GM19467 (cell line): ENCODE measurements around the gene PCSK1.
"Not testable (repeated sequence)": the region's sequence is repeated elsewhere in the genome, so short reads cannot be mapped to it uniquely, and the experiment has no call there.

Experiments used
- ATAC-seq: cut with Tn5 transposase; IDR thresholded peaks from one replicate; pipeline ENCODE4 v1.9.1; 2021; ENCODE audit warnings: mild to moderate bottlenecking, moderate library complexity; ENCODE audit not compliant: unreplicated experiment

Gene PCSK1

DNA sequence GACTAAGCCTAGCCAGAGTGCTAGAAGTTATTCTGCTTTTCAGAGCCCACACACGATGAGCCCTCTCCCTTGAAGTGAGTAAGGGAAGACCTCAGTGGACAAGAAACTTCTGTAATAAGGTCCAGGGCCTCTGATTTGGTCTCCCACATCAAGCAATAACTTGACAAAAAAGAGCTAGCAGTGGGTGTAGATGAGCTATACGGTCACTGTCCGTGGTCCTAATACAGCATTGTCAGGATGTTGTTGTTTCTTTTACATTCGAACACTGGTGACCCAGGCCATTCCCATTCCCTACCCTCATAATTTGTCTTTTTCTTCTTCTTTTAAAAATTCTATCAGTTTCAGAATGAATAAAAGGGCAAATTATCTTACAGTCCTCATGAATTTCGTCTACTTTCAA is 5.2 kb downstream of the PCSK1 start:
- no peak for ATAC-seq

DNA sequence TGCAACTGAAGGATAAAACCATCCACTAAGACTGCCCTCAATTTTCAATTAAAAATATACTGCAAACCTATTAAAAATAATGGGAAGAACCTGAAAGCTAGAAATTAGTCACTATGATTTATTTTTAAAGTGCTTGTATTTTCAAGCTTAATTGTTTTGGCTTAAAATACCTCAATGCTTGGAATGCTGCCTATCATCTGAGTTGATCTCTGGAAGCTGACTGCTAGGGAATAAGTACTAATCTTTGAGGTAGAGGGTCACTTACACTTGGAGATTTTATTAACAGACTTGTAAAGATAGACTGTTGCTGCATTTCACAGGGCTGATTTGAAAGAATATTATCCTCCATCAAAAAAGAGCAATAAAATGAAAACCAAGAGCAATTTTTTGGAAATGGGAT is 6.2 kb downstream of the PCSK1 start:
- ATAC-seq: no peak

DNA sequence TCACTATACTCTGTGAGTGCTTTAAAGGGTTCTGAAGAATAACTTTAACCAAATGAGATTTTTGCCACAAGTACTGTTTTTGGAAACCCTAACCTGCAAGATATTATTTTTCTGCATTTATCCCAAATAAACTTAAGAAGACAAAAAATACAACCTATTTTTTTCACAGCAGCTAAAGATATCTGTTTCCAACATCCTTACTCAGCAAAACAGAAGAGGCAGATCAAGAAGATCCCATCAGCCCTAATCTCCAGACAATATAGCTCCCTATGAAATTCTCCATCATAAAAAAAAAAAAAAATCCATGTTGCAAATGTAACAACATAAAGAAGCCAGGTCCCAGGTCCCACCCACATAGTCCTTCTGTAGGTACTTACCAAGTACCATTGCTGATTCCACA is 7.6 kb downstream of the PCSK1 start:
- ATAC-seq: no peak

DNA sequence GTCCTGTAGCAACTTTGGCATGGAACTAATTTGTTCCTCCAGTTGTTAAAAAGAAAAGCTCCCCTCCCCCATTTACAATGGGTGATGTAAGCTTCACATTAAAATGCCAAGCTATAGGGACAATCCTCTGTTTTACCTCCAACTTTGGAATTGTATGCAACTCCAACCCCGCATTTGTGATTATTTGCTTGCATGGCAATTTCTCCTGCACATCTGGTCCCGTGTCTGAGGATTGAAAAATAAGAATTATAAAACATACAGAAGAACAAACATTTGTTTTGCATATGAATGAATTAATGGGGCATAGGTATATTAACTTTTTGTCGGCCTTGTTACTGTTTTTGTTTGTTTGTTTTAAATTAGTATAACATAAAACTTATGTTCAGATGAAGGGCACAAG is 17.2 kb downstream of the PCSK1 start:
- ATAC-seq: no peak

DNA sequence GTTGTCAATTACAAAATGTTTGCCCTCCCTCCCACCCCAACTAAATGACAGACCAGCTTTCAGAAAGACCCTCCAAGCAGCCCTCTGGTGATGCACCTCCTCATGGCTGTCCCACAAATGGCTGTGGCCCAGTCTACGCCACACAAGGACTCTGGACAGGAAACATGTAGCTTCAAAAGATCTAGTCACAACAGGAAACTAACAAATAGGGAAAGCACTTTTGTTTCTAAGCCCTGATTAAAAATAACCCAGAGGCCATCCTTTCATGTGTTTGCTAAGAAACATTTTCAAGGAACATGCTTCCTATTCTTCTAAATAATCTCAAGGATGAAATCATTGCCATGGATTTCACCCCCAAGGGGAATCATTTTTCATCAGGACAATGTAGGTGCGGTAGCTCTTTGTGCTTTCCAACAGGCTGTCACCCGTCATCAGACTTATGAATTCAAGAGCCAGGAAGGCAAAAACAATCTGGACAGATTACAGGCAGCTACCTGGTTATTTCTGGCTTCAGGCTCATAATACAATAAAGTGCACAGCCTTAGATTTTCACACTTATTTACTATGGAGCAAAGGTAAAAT is 20.1 kb downstream of the PCSK1 start:
- no peak for ATAC-seq

DNA sequence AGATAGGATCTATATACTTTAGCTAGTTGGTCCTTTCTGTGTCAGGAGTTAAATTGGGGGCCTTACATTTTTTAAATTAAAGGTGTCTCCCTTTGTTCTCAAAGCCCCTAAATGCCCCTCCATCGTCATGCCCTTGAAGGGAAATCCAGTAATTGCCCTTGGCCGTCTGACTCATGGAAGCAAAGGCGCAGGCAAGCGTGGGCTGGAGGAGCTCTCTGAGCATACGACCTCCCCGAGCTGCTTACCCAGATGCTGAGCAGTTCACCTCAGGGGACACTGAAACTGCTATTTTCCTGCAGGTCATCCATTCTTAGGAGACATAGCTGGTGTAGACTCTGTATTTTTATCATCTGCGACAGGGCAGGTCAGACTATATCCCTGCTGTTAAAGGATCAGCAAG is 23.0 kb downstream of the PCSK1 start:
- no peak for ATAC-seq

DNA sequence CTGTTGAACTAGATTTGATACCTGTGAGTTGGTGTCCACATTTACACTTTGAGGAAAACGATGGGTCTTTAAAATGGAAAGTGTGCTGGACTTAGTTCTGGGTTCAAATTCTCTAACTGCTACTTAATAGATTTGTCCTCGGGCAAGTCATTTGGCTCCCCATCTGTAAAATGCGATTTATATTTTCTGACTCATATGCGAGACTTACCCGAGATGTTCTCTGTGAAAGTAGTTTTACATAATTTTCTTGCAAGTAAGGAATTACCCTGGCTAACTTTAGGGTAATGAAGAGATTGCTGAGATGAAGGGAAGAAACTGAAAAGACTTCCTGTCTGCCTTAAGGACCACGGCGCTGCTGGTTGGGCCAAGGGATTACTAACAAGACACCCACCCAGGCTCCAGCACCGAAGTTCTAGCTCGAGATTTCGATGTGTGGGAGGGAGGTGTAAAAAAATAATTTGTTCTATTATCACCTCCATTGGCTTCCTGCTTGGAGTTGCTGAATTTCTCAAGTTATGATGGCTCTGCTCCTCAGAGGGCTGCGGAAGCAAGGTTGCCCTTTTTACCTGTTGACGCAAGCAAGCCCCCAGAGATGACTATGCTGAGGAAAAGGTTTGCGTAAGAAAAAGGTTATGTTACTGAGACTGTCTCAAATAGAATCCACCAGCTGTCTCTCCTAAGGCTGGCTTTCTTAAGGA is 24.1 kb downstream of the PCSK1 start:
- no peak for ATAC-seq

DNA sequence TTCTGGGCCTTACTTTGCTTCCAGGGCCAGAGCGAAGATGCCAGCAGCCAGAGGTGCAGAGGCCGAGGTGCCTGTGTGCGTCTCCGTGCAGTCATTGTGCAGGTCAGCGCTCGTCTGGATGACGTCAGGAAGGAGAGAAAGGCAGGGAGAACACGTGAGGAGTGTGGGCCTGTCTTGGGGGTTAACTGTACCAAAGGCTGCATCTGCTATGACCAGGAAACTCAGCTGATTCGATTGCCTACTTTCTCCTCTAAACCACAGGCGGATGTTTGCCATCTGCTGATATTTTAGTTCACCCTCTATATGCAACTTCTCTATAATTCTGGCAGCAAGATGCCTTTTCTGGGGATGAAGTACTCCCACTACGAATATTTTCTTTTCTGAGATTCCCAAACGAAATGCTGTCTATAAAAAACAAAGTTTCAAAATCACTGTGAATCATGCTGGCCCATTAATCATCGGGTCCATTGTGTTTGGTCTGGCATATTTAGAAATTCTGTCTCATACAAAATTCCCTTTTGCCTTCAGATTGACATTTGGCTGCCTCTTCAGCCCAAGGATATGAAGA is 24.8 kb downstream of the PCSK1 start:
- ATAC-seq: no peak

DNA sequence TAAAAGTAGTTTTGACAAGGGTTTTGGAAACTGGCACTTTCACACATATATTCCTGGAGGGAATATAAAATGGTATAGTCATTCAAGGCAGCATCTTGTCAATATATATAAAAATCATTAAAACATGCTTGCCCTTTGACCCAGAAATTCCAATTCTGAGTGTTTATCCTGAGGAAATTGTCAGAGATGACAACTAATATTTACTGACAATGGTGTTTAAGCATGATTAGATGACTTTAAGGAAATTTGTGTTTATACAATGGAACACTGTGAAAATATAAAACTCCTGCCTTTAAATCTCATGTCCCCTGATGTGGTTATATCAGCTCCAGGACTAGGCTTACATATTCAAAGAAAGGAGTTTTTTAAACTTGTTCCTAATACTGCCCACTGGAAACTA is 25.6 kb downstream of the PCSK1 start:
- ATAC-seq: no peak

DNA sequence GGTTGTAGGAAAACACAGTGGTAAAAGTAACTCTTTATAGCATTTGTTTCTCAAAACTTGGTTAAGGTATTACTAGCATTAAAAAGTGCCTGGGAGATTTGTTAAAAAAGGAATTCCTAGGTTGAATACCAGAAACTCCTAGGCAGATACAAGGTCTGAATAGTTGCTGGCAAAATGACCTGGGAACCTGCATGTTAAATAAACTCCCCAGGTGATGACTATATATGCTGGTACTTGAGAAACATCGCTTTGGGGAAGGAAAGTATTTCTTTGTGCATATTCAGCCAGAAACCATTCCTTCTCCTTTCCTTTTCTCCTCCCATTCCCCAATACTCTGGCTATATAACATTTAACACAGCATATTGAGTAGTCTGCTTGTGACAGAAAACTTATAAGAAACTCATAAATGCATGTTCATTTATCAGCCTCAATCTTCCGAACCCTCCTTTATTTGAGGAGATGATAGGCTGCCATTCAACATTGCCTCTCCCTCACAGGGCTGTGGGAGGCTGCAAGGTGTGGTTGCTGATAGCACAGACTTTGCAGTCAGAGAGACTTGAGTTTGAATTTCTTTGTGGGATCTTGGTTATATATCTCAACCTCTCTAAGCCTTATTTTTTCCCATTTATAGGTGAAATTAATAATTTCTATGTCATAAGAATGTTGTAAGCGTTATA is 28.7 kb downstream of the PCSK1 start:
- no peak for ATAC-seq

DNA sequence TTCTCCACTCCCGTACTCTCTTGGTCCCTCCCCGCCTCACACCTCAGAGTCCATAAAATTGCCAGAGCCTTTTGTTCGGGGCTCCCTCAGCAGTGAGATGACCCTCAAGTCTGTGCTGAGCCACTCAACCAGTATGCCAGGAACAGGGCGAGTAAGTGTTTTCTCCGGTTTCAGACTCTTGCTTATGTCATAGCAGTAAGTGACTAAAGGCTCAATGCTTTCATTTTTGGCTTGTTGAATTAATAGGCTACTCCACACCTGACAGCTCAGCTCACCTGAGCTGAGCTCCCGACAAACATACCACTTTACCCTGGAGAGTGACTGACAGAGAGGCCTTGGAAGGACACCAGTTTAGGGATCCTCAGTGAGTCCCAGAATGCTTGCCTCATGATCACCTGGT is 30.5 kb downstream of the PCSK1 start:
- no peak for ATAC-seq

DNA sequence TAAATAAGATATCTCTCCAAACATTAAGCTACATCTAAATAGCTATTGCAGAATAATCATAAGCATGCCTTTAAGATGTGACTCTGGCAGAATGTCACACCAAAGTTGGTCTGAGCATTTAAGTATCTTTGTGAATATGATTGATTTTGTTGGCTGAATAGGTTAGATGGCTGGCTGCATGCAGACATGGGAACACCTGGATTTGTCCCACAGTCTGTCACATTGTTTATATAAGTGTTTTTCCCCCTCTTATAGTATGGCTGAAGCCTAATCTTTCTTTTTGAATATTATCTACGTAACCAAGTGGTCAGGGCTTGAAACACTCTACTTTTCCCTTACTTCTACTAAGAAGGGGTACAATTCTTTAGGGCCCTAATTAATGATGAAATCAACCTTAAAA is 36.2 kb downstream of the PCSK1 start:
- ATAC-seq: no peak

DNA sequence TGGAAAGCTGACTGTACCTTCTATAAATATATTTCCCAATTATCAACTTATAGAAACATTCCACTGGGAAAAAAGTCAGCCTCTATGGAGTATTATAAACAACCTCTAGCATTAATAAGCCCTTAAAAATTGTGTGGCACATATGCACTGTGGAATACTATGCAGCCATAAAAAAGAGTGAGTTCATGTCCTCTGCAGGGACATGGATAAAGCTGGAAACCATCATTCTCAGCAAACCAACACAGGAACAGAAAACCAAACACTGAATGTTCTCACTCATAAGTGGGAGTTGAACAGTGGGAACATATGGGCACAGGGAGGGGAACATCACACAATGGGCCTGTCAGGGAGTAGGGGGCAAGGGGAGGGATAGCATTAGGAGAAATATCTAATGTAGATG is 37.8 kb downstream of the PCSK1 start:
- not testable (repeated sequence) for ATAC-seq

DNA sequence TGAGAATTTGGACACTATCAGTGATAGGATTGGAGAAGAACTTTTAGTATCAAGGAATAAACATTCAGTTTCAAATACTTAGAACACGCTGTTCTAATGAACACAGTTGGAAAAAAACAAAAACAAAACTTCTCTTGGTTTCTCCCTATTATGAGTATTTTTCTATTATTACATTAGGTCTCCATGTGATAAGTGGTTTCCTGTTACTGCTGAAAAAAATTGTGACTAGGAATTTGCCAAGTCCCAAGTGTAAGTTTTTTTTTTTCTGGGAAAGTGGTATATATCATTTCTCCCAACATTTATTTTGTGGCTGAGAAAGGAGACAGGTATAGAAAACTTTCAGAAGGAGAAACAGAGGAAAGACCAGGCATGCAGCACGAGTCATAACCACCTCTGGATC is 41.1 kb downstream of the PCSK1 start:
- ATAC-seq: no peak

DNA sequence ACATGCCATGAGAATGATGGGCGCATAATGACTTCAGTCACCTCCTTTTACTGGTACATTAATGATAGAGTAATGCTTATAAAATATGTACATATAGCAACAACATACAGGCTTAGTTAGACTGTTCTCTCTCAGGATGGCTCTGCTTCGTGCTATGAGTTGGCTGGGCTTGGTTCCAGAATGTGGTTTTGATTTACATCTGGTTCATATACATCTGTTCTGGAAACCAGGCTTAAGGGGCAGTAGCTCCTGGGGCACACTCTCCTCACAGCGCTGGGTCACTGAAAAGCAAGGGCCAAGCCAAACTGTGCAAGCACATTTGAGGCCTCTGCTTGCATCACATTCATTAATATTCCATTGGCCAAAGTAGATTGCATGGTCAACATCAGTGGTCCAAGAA is 44.9 kb downstream of the PCSK1 start:
- no peak for ATAC-seq

DNA sequence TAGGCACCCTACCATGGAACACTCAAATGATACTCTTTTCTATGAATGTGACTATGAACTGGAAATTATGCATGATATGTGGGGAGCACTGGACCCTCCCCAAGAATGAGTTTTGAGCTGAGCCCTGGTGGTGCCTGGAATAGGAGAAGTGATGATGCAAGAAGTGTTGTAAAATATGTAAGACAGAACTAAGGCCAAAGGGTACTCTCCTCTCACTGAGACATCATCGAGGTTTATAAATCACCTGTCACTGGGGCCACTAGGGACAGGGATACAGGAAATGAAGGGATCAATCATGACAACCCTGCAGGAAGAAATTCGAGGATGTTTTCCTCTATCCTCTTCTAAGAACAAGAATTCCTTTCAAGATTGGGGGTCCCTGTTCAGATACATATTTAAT is 45.4 kb downstream of the PCSK1 start:
- no peak for ATAC-seq

DNA sequence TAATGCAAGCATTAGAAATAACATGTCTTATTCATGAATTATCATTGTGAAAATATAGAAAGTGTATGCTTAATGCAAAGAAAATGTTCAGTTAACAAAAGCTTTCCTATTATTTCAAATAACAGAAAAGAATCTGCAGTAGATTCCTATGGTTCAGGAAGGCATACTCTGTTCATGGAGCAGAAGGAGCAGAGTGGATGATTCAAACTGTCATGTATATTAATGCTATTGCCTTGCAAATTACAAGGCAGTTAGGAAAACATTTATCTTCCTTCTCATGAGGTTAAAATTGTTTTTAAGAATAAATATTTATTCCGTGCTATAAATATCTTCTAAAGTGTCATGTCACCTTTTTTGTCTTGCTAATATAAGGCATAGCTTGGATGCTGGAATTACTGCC is 47.5 kb downstream of the PCSK1 start:
- no peak for ATAC-seq

DNA sequence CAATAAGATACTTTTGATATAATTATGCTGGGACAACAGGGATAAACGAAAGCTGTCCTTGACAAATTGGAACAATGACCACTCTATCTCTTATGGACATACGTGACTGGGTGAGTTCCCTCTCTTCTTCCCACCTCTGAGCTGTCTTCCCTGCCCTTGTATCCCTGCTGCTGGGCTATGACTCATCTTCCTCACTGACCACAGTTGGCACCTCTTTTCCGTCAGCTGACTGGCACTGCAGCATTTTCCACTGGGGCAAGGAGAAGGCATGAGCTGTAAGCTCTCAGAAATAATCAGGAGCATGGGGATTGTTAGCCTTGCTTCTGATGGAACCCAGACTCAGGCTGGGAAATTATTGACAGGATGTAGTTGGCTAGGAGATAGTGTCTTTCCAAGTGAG is 48.7 kb downstream of the PCSK1 start:
- no peak for ATAC-seq

DNA sequence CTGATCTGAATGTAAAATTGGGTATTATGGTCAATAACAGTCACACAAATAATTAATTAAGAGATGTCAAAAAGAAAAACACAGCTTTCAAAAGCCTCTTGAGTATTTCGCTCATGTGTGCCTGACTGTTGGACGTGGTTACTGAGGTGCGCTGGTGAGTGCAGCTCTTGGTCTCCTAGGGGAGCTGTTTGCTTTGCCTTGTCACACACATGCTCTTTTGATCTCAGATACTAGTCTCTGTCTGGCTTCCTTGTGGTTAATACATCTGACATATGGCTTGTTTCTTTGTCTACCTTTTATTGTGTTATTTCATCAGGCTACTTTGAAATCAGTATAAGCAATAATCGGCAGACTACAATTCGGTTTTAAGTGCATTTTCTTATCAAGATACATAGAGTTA is 51.5 kb downstream of the PCSK1 start:
- ATAC-seq: no peak

DNA sequence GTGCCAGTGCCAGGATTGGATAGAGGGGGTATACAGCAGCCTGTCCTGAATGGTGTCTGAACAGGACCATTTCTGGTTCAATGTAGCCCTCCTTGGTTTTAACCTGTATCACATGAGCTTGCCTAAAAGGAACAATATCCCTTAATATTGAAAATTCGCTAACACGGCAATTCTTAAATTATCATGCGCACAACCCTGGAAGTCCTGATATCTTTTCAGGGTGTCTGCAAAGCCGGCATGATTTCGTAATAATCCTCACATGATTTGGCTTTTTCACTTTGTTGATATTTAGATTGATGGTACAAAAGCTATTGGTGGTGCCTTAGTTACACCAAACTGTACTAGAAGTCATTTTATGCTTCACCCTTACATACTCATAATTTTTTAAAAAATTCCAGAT is 53.2 kb downstream of the PCSK1 start:
- ATAC-seq: no peak

DNA sequence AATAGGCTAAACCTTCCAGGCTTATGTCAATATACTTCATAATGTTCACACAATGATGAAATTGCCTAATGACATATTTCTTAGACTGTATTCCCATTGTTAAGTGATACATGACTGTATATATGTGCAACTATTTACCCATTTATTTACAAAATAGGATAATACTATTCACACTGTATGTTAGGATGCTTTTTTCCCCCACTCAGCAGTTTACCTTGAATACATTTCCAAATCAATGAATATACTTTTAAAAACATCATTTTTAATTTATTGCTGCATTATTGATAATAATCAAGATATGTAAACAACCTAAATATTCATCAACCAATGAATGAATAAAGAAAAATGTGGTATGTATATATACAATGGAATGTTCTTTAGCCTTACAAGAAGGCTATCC is 55.5 kb downstream of the PCSK1 start:
- ATAC-seq: no peak

DNA sequence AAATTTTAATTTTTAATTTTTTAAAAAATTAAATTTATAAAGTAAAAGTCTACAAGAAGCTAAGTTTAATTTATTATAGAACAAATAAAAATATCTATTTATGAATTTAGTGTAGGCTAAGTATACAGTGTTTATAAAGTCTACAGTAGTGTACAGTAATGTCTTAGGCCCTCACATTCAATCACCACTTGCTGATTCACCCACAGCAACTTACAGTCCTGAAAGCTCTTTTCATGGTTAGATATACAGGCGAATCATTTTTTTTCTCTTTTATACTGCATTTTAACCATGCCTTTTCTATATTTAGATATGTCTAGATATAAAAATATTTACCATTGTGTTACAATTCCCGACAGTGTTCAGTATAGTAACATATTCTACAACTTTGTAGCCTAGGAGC is 55.9 kb downstream of the PCSK1 start:
- no peak for ATAC-seq
